A673 (cell line): Measurements from ENCODE around the gene MMS22L. TPM values are rescaled to one million over a fixed set of nuclear protein-coding genes. Genes with fewer than 3 reads are reported as not detected.

Experiments
- BruUV-seq: library from RNA; stranded (reverse); fragments of 400-500 nt; replicated peaks from 2 replicates; lab custom pipeline; 2021; lab: Mats Ljungman, UMichigan
- CTCF ChIA-PET: fragments of 300-600 bp; sonication (Branson Sonifier 250); formaldehyde crosslinking; loops from one replicate; lab custom pipeline; 2022; ENCODE audit warnings: antibody characterized with exemption; lab: Charles Lee
- POLR2A ChIA-PET: fragments of 300-600 bp; sonication (Branson Sonifier 250); formaldehyde crosslinking; loops from one replicate; lab custom pipeline; 2022; ENCODE audit warnings: antibody characterized with exemption; ENCODE audit not compliant: low non-redundant PET; lab: Charles Lee
- DNase-seq: peaks from one replicate; pipeline ENCODE4 v3.0.0-alpha.2; 2015; ENCODE audit warnings: low spot score
- H3K27ac ChIP-seq: fragments of 200-600 bp; sonication (generic); 2 replicates; pipeline ENCODE4 v1.5.1; 2016; ENCODE audit warnings: mixed run types, low read depth, mild to moderate bottlenecking, mixed read lengths, antibody characterized with exemption, low read length; ENCODE audit not compliant: poor library complexity, severe bottlenecking
- H3K27me3 ChIP-seq: fragments of 200-600 bp; sonication (generic); replicated peaks from 2 replicates; pipeline ENCODE4 v1.6.1; 2017; ENCODE audit warnings: mixed run types, low read depth, mild to moderate bottlenecking, mixed read lengths, antibody characterized with exemption, low read length; ENCODE audit not compliant: insufficient read depth, poor library complexity
- H3K36me3 ChIP-seq: fragments of 200-600 bp; sonication (generic); 2 replicates; pipeline ENCODE4 v1.6.1; 2016; ENCODE audit warnings: mixed run types, mild to moderate bottlenecking, mixed read lengths, antibody characterized with exemption, low read length; ENCODE audit not compliant: insufficient read depth, poor library complexity, severe bottlenecking
- H3K4me1 ChIP-seq: fragments of 200-600 bp; sonication (generic); 2 replicates; pipeline ENCODE4 v1.6.1; 2017; ENCODE audit warnings: mixed run types, mild to moderate bottlenecking, mixed read lengths, antibody characterized with exemption, low read length; ENCODE audit not compliant: insufficient read depth, poor library complexity, severe bottlenecking
- H3K4me3 ChIP-seq: fragments of 200-600 bp; sonication (generic); 2 replicates; pipeline ENCODE4 v1.5.1; 2016; ENCODE audit warnings: low read depth, mixed run types, mild to moderate bottlenecking, mixed read lengths, low read length; ENCODE audit not compliant: poor library complexity, severe bottlenecking
- H3K9me3 ChIP-seq: fragments of 200-600 bp; sonication (generic); 2 replicates; pipeline ENCODE4 v1.6.1; 2016; ENCODE audit warnings: mixed run types, low read depth, mild to moderate bottlenecking, mixed read lengths, antibody characterized with exemption, low read length; ENCODE audit not compliant: poor library complexity, severe bottlenecking
- CTCF ChIP-seq: fragments of 300-800, 200-600 bp; sonication (generic); conservative IDR thresholded peaks from 2 replicates; pipeline ENCODE4 v1.5.1; 2017; ENCODE audit warnings: low read depth, mild to moderate bottlenecking, antibody characterized with exemption, low read length, moderate library complexity, mixed read lengths
- EZH2 ChIP-seq: fragments of 200-600 bp; sonication (generic); IDR thresholded peaks from 2 replicates; pipeline ENCODE4 v1.6.1; 2017; ENCODE audit warnings: borderline replicate concordance, low read depth, mild to moderate bottlenecking, mixed read lengths, antibody characterized with exemption, low read length; ENCODE audit not compliant: poor library complexity, severe bottlenecking
- intact Hi-C: fragments of 100-400 bp; cut with micrococcal nuclease; formaldehyde crosslinking; loops from one replicate; pipeline ENCODE4 v1.10.0; 2022; ENCODE audit not compliant: unreplicated experiment
- total RNA-seq: library from RNA; stranded (reverse); gene quantifications from 2 replicates; pipeline ENCODE4 v1.2.3, GENCODE V29; 2021

Gene MMS22L
- total RNA-seq, 1 experiment from 2014 or later = 59.2 TPM

- Histone ChIP-seq H3K4me1 (peaks cover 21% of the 10 kb centered on the region), H3K27ac (no peak overlapping the region), H3K36me3 (no peaks in the 10 kb centered on the region), H3K27me3 (no peaks in the 10 kb centered on the region), H3K9me3 (no peaks in the 10 kb centered on the region), H3K4me3 (no peak overlapping the region)
- ChIA-PET CTCF (no interaction called here), POLR2A (no interaction called here)
- TF ChIP-seq EZH2 (no peak), CTCF (no peak)
- intact Hi-C loops = no loop called here
- peak; percentile 39 for DNase-seq
- BruUV-seq = no TSS peak
These were observed 23.7 kb upstream of the MMS22L start for GRCh38 chr6:97306544-97307320.

- Histone ChIP-seq H3K9me3 (no peaks in the 10 kb centered on the region), H3K4me3 (no peak overlapping the region), H3K27me3 (no peaks in the 10 kb centered on the region), H3K4me1 (peaks cover 21% of the 10 kb centered on the region), H3K27ac (no peak overlapping the region), H3K36me3 (no peaks in the 10 kb centered on the region)
- no peak for DNase-seq
- intact Hi-C loops = no loop called here
- CTCF ChIA-PET = no interaction called here
- POLR2A ChIA-PET = no interaction called here
- TF ChIP-seq EZH2 = no peak
- TF ChIP-seq CTCF = no peak
- BruUV-seq = no TSS peak
These were observed 22.5 kb upstream of the MMS22L start for GRCh38 chr6:97305414-97306066.

GRCh38 chr6:97304701-97305100 is 21.7 kb upstream of the MMS22L start:
- Histone ChIP-seq H3K27ac (no peak overlapping the region), H3K4me3 (no peak overlapping the region), H3K27me3 (no peaks in the 10 kb centered on the region), H3K9me3 (no peaks in the 10 kb centered on the region), H3K4me1 (peaks cover 21% of the 10 kb centered on the region), H3K36me3 (no peaks in the 10 kb centered on the region)
- ChIA-PET CTCF (no interaction called here), POLR2A (no interaction called here)
- no peak for DNase-seq
- TF ChIP-seq EZH2 (no peak), CTCF (no peak)
- BruUV-seq = no TSS peak
- intact Hi-C loops = no loop called here
